GM21447 (cell line): Measurements from ENCODE around the gene TMEM89.

Source experiments
- ATAC-seq: cut with Tn5 transposase; IDR thresholded peaks from one replicate; pipeline ENCODE4 v1.9.1; 2021; ENCODE audit not compliant: unreplicated experiment

TMEM89 gene

DNA sequence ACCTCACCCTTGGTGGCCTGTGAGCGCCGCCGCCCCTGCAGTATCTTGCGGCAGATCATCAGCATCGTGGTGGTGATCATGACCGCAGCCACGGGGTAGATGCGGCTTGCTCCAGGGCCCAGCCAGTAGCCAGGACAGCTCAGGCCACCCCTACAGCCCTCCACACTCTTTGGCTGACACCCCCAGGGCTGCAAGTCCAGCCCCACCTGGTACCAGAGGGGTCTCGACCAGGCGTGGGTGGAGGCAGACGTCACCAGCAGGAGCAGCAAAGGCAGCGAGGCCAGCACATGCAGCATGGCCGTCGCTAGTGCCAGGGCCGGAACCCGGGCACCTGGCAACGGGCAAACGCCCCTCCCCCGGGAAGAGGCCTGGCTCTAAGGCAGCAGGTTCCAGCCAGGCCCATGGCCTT is at the start of gene TMEM89:
TMEM89 (minus strand) TSS at position 309 of the 409 bp plus-strand sequence; CDS start at position 296, 13 bp downstream.
- ATAC-seq, result no peak

- ATAC-seq, result no peak
Observed at GRCh38 chr3:48664929-48665328, 43.4 kb upstream of the TMEM89 start.

GRCh38 chr3:48664313-48664644 is 42.7 kb upstream of the TMEM89 start:
- ATAC-seq, result no peak

DNA sequence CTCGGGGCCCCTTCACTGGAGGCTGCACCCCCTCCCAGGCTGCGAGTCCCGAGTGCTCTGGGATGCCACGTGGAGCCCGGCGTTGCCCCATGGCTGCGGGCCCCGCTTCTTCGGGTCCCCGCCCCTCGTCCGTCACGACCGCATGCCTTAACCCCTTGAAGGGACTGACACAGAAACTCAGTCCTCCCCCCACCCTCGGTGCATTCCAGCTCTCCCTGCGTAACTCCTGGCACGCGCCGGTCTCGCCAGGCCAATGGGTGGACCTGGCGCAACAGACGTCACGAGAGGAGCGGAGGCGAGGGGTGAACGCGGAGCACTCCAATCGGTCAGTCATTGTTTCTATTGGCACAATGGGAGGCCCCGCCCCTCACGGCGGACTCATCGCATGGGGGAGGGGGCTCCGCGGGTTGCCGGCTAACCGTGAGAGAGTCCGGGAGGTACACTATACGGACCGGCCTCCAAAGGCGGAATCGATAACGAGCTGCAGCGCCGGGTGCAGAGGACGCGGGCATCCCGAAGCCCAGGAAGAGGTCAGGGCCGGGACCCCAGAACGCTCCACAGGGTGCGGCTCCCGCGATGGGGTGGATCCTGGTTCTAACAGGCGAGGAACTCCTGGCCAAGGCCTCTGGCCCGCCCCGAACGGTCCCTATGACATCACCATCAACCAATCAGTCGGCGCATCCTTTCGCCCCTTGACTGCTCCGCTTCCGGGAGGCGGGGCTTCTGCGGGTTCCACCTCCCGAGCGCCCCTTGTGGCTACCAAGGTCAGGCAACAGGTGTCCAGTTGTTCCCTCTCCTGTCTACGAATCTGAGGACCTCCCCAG is 42.1 kb upstream of the TMEM89 start:
- ATAC-seq, result peak; percentile 87

GRCh38 chr3:48662753-48663488 is 41.4 kb upstream of the TMEM89 start, which contains the start of gene CELSR3:
TSS of gene CELSR3 (minus strand) at chr3:48662886. CDS start at chr3:48662634, 252 bp downstream.
- no peak for ATAC-seq

DNA sequence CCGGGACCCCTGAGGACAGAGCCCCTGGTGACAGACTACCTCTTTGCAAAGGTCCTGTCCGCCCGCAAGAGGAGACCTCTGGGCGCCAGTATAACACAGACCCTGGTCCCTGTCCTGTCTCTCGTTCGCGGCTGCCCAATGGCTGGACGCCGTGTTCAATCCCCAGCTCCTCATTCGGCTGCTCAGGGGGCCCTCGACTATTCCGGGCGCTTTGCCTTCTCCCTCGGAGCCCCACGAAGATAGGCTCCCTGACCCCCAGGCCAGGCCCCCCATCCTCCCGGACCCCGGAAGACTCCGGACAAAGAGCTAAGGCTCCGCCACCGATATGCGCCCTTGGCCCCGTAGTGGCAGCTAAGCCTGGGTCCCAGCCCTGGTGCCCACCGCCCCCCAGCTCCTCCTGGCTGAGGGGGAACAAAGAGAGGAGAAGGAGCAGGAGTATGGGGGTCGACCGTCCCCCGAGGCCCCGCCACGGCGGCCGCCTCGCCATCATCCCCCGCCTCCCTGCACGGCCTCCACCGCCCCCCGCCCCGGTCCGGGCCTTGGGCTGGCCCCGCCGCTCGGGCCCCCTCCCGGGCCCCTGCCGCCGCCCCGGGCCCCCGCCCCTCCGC is 40.7 kb upstream of the TMEM89 start:
- no peak for ATAC-seq

GRCh38 chr3:48661501-48662144 is 40.1 kb upstream of the TMEM89 start:
- no peak for ATAC-seq

DNA sequence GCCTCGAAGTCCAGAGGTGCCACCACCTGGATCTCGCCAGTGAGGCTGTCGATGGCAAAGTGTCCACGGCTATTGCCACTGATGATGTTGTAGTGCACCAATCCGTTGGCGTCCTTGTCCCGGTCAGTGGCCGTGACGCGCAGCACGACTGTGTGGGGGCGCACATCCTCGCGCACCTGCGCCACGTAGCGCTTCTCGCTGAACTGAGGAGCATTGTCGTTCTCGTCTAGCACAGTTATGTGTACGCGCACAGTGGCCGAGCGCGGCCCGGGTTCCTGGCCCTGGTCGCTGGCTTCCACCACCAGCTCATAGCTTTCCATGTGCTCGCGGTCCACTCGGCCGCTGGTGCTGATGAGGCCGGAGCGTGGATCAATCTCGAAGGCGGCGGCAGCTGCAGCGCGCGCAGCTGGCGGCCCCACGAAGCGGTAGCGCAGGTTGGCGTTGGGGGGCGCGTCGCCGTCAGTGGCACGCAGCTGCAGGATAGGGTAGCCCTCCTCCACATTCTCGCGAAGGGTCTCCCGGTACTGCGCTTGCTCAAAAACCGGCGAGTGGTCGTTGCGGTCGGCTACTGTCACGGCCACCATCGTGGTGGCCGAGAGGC is 39.3 kb upstream of the TMEM89 start:
- ATAC-seq, result no peak

DNA sequence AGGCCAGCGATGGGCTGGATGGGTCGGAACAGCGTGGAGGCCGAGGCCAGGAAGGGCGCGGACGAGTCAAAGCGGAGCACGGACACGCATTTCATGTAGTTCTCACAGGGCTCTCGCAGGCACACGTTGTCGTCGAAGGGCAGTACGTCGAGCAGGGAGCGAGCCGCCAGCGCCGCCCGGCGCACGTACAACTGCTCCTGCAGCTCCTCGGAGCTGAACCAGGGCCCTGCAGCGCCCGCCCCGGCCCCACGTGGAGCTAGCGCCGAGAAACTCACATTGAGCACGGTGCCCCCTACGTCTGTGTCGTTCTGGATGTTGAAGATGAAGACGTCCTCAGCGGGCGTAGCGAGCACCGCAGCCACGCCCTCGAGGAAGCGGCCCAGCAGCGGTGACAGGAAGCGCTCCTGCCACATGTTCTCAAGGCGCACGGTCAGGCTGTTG is 35.3 kb upstream of the TMEM89 start:
- no peak for ATAC-seq

DNA sequence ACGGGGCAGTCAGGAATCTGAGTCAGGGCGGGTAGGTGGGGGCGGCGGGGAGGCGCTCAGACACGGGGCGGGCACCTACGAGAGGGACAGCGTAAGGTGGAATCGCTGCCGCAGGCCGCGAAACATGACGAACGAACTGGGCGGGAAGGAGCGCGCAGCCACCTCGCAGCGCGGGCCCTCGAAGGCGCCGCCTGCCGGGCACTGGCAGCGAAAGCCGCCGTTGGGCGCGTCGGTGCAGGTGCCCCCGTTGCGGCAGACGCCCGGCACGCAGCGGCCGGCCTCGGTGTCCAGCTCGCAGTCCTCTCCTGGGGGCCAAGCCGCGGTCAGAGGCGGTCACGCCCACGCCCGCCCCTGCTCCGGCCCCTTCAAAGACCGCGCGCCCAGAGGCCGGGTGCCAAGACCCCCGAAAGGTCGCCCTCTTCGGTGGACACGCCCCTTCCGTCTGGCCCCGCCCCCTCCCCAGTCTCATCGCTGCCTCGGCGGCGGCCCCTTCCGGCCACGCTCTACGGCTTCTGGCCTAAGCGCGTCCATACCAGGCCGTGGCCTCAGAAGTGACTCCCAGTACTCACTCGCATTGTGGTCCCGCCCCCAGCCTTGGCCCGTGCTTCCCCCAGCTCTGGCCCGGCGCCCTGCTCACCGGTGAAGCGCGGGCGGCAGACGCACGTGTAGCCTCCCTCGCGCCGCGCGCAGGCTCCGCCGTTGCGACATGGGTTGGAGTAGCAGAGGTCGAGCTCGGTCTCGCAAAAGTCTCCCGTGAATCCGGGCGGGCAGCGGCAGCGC is 34.7 kb upstream of the TMEM89 start:
- peak; percentile 53 for ATAC-seq

- ATAC-seq, result no peak
Observed at GRCh38 chr3:48655606-48656005, 34.0 kb upstream of the TMEM89 start.

- no peak for ATAC-seq
Observed at GRCh38 chr3:48655063-48655462, 33.5 kb upstream of the TMEM89 start.

DNA sequence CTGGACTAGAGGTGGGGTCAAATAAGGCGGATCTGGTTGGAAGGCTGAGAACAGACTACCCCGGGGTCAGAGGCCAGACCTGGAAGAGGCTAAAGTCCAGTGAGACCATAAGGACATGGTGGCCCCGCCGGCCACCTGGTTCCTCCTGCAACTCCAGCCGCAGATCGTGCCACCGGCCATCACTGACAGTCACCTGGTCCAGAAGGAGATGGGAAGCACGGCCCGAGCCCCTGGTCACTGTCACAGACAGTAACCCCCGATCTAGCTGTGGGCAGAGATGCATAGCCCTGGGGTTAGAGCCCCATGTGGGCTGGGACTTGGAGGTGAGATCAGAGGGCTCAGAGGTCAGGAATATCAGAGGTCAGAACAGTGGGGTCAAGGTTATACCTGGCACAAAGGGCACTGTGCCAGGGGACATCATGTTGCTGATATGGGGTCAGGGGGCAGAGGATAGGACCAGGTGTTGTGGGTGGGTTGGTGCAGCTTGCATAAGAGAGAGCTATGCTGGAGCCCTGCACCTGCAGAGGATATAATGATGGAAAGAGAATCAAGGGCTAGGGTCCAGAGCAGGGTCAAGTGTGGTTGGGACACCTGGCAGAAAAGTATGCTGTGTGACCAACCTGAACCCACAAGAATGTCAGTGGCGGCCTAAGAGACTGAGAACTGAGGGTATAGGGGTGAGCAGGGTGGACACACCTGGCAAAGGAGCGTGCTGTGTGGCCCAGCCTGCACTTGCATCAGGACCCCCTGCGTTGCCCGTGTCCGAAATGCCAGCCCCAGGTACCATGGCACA is 31.6 kb upstream of the TMEM89 start:
- ATAC-seq, result no peak

DNA sequence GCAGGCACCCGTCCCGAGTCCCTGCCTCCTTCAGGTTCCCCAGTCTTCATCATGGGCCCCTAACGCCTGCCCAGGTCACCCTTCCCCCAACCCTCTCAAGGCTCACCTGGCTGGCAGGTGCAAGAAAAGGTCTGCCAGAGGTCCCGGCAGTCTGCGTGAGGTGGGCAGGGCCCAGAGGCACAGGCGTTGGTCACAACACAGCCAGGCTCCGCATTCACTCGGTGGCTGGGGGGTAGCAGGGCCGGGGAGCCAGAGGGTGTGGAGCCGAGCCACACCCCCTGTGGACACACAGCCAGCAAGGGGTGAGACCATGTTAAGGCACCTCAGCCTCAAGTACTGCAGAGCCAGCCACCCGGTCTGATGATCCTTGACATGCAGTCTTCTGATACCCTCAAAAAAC is 30.2 kb upstream of the TMEM89 start:
- no peak for ATAC-seq

DNA sequence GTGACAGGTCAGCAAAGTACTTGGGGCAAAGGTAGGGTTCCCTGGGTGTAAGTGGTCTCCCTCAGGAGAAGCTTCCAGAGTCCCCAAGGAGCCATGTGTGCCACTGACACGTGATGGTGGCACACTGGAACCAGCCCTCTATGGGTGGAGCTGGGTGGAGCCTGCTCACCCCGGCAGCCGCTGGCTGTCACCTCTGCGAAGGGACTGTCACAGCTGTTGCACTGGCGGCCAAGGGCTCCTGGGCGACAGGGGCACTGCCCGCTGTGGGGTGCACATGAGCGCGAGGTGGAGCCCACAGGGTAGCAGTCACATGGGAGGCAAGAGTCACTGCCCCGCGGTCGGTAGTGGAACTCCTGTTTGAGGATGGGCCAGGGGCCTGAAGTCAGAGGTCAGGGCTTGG is 29.2 kb upstream of the TMEM89 start:
- no peak for ATAC-seq

DNA sequence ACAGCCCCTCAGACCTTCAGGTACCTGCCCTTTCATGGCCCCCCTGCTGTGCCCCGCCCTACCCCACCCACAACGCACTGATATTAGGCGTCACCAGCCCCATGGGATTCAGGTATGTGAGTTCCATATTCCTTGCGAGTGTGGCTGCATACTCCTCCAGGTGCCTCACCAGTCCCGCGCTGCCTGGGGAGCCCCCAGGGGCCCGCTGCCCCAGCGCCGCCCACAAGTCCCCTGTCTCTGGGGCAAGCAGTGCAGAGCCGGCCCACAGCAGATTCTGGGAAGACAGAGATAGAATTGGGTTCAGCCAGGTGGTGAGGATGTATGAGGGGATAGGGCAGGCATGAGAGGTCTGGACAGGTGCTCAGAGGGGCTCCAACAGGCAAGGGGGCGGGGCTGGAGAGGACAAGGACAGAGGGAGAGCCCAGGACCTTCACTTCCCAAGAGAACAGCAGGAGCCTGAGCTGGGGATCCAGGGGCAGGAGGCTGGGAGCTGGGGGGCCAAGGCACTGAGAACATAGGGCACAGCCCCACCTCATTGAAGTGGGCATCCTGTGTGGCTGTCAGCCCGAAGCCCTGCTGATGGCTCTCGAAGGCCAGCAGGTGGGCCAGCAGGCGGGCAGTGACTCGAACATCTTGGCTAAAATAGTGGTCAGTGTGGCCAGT is 26.8 kb upstream of the TMEM89 start:
- ATAC-seq, result no peak

- no peak for ATAC-seq
Observed at GRCh38 chr3:48647714-48648113, 26.1 kb upstream of the TMEM89 start.

GRCh38 chr3:48644898-48645760 is 23.6 kb upstream of the TMEM89 start:
- ATAC-seq, result no peak
